ENCODE measurements around the gene TYRP1.

The TYRP1 gene

DNA sequence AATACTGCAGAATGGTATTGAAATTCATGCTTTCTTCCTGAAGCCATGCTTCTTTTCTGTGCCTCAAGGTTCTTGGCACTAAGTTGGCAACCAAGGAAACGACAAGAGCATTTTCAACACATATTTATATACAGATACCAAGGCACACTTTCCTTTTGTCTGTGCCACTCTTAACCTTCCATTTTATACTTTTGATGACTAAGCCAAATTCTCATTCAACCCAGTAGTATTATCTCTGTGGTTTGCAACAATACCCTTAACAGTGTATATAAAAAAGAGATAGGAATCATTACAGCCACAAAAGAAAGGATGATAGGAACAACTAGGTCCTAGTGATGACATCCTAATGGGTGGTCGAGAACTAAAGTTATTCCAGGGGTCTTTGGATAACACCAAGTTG is 36.0 kb upstream of the TYRP1 start:
- no peak overlapping the region for H2AFZ ChIP-seq (ENCODE audit: low read length)
- H3K4me1 ChIP-seq (ENCODE audit: insufficient read depth, low read length, poor library complexity, severe bottlenecking), result peaks cover 3% of the 10 kb centered on the region
- H3K36me3 ChIP-seq (ENCODE audit: insufficient read depth, low read length), result no peaks in the 10 kb centered on the region
- no peak overlapping the region for H3K4me3 ChIP-seq (ENCODE audit: low read length, poor library complexity, severe bottlenecking)
- no peaks in the 10 kb centered on the region for H3K79me2 ChIP-seq (ENCODE audit: insufficient read depth, low read length)
- no peaks in the 10 kb centered on the region for H3K27me3 ChIP-seq (ENCODE audit: insufficient read depth, low read length, poor library complexity, severe bottlenecking)
- no peaks in the 10 kb centered on the region for H4K20me1 ChIP-seq (ENCODE audit: insufficient read depth, low read length, poor library complexity, severe bottlenecking)
- TF ChIP-seq, protein P1, sequence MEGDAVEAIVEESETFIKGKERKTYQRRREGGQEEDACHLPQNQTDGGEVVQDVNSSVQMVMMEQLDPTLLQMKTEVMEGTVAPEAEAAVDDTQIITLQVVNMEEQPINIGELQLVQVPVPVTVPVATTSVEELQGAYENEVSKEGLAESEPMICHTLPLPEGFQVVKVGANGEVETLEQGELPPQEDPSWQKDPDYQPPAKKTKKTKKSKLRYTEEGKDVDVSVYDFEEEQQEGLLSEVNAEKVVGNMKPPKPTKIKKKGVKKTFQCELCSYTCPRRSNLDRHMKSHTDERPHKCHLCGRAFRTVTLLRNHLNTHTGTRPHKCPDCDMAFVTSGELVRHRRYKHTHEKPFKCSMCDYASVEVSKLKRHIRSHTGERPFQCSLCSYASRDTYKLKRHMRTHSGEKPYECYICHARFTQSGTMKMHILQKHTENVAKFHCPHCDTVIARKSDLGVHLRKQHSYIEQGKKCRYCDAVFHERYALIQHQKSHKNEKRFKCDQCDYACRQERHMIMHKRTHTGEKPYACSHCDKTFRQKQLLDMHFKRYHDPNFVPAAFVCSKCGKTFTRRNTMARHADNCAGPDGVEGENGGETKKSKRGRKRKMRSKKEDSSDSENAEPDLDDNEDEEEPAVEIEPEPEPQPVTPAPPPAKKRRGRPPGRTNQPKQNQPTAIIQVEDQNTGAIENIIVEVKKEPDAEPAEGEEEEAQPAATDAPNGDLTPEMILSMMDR (conservative IDR thresholded peaks at IDR 0.05; ENCODE audit: low read length), result no peak
- TF ChIP-seq EZH2phosphoT487 (IDR thresholded peaks at IDR 0.05; ENCODE audit: borderline replicate concordance), result no peak
- no peaks in the 10 kb centered on the region for H3K9me3 ChIP-seq (ENCODE audit: insufficient read depth, low read depth, low read length)
- no peaks in the 10 kb centered on the region for H3K9me2 ChIP-seq (replicated peaks; ENCODE audit: low read depth, low read length)
- H3F3A ChIP-seq (ENCODE audit: low read depth), result no peaks in the 10 kb centered on the region
- no peak overlapping the region for H3K9ac ChIP-seq (ENCODE audit: low read depth, low read length, poor library complexity, severe bottlenecking)
- no peak overlapping the region for H3K4me2 ChIP-seq (ENCODE audit: low read depth, low read length, poor library complexity, severe bottlenecking)

DNA sequence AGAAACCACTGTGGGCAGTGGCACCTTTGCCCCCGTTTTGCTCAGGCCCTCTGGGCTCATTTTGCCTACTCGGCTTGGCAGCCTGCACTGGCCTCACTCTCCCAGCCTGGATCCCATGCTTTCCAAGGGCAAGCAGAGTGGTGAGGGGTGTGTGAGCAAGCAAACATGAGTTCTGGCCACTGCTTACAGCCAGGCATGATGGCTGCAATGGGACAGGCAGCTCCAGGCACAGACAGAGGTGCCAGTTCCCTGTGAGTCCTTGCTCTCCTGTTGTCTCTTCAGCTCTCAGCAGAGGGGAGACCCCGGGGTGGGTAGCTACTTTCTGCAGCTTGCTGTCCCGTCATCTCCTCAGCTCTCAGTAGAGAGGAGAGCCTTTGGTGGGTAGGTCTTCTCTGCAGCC is 35.2 kb upstream of the TYRP1 start:
- Histone ChIP-seq H2AFZ (ENCODE audit: low read length) (no peak overlapping the region), H3K9me2 (replicated peaks; ENCODE audit: low read depth, low read length) (no peaks in the 10 kb centered on the region), H3K9me3 (ENCODE audit: insufficient read depth, low read depth, low read length) (no peaks in the 10 kb centered on the region), H3K4me1 (ENCODE audit: insufficient read depth, low read length, poor library complexity, severe bottlenecking) (peaks cover 3% of the 10 kb centered on the region), H3K36me3 (ENCODE audit: insufficient read depth, low read length) (no peaks in the 10 kb centered on the region), H3K27me3 (ENCODE audit: insufficient read depth, low read length, poor library complexity, severe bottlenecking) (no peaks in the 10 kb centered on the region), H3K4me2 (ENCODE audit: low read depth, low read length, poor library complexity, severe bottlenecking) (no peak overlapping the region), H3K79me2 (ENCODE audit: insufficient read depth, low read length) (no peaks in the 10 kb centered on the region), H3K4me3 (ENCODE audit: low read length, poor library complexity, severe bottlenecking) (no peak overlapping the region), H3F3A (ENCODE audit: low read depth) (no peaks in the 10 kb centered on the region), H3K9ac (ENCODE audit: low read depth, low read length, poor library complexity, severe bottlenecking) (no peak overlapping the region), H4K20me1 (ENCODE audit: insufficient read depth, low read length, poor library complexity, severe bottlenecking) (no peaks in the 10 kb centered on the region)
- TF ChIP-seq, protein P1 (conservative IDR thresholded peaks at IDR 0.05; ENCODE audit: low read length), result no peak
- TF ChIP-seq EZH2phosphoT487 (IDR thresholded peaks at IDR 0.05; ENCODE audit: borderline replicate concordance), result no peak

DNA sequence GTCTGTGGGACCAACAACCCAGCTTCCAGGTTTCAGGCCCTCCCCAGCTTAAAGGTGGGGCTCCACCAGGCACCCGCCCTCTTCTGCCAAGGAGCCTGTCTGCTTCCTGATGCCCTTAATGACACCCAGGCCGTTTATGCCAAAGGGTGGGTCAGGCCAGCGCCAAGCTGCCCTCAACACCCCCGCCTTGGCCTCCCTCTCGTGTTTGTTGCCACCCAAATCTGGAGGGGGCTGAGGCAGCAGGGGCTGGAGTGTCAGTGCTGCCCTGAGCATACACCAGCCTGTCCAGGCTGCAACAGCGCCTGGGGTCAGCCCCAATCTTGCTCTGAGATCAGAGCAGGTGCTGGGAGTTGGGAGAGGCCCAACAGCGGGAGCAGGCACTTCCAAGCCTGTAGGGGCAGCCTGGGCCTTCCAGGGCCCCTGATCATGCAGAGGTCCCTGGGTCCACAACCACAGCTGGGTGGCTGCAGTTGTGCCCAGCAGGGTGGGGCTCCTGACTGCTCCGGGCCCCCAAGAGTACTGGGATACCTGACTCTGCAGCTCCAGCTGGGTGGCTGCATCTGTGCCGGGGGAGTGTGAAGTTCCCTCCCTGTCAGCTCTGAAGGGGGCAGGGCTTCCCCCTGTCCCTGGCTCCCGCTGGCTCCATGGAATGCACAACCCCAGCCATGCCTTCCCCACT is 34.5 kb upstream of the TYRP1 start:
- no peak overlapping the region for H3K4me2 ChIP-seq (ENCODE audit: low read depth, low read length, poor library complexity, severe bottlenecking)
- no peaks in the 10 kb centered on the region for H3K9me2 ChIP-seq (replicated peaks; ENCODE audit: low read depth, low read length)
- TF ChIP-seq, protein P1 (conservative IDR thresholded peaks at IDR 0.05; ENCODE audit: low read length), result no peak
- no peak for TF ChIP-seq EZH2phosphoT487 (IDR thresholded peaks at IDR 0.05; ENCODE audit: borderline replicate concordance)
- no peaks in the 10 kb centered on the region for H3K36me3 ChIP-seq (ENCODE audit: insufficient read depth, low read length)
- H4K20me1 ChIP-seq (ENCODE audit: insufficient read depth, low read length, poor library complexity, severe bottlenecking), result no peaks in the 10 kb centered on the region
- H3K4me1 ChIP-seq (ENCODE audit: insufficient read depth, low read length, poor library complexity, severe bottlenecking), result peaks cover 3% of the 10 kb centered on the region
- H3K27me3 ChIP-seq (ENCODE audit: insufficient read depth, low read length, poor library complexity, severe bottlenecking), result no peaks in the 10 kb centered on the region
- no peak overlapping the region for H3K4me3 ChIP-seq (ENCODE audit: low read length, poor library complexity, severe bottlenecking)
- H3F3A ChIP-seq (ENCODE audit: low read depth), result no peaks in the 10 kb centered on the region
- no peaks in the 10 kb centered on the region for H3K9me3 ChIP-seq (ENCODE audit: insufficient read depth, low read depth, low read length)
- no peak overlapping the region for H3K9ac ChIP-seq (ENCODE audit: low read depth, low read length, poor library complexity, severe bottlenecking)
- H3K79me2 ChIP-seq (ENCODE audit: insufficient read depth, low read length), result no peaks in the 10 kb centered on the region
- H2AFZ ChIP-seq (ENCODE audit: low read length), result no peak overlapping the region

Data from Loucy (cell line).